ENCODE results near the gene RBM23.

RBM23 gene

GRCh38 chr14:22887260-22887989 is 31.5 kb downstream of the RBM23 start:
- in situ Hi-C loops (cut with MboI; ENCODE audit: low sequenced_read_pairs): no loop called here

- in situ Hi-C loops (cut with MboI; ENCODE audit: low sequenced_read_pairs): no loop called here
Observed at GRCh38 chr14:22886500-22887259, 32.3 kb downstream of the RBM23 start.

GRCh38 chr14:22885975-22886374 is 33.0 kb downstream of the RBM23 start:
- in situ Hi-C loops (cut with MboI; ENCODE audit: low sequenced_read_pairs): no loop called here

- in situ Hi-C loops (cut with MboI; ENCODE audit: low sequenced_read_pairs): no loop called here
Observed at GRCh38 chr14:22884738-22885523, 34.0 kb downstream of the RBM23 start.

GRCh38 chr14:22884076-22884737 is 34.7 kb downstream of the RBM23 start:
- in situ Hi-C loops (cut with MboI; ENCODE audit: low sequenced_read_pairs): no loop called here

- in situ Hi-C loops (cut with MboI; ENCODE audit: low sequenced_read_pairs): no loop called here
Observed at GRCh38 chr14:22883173-22883976, 35.6 kb downstream of the RBM23 start, which contains the start of gene REM2. REM2 (plus strand) TSS chr14:22883222; CDS start chr14:22883288, 66 bp downstream.

GRCh38 chr14:22882529-22883172 is 36.3 kb downstream of the RBM23 start:
- in situ Hi-C loops (cut with MboI; ENCODE audit: low sequenced_read_pairs): no loop called here

- in situ Hi-C loops (cut with MboI; ENCODE audit: low sequenced_read_pairs): no loop called here
Observed at GRCh38 chr14:22882064-22882463, 36.9 kb downstream of the RBM23 start.

GRCh38 chr14:22878271-22879246 is 40.4 kb downstream of the RBM23 start:
- in situ Hi-C loops (cut with MboI; ENCODE audit: low sequenced_read_pairs): no loop called here

GRCh38 chr14:22877000-22877501 is 41.9 kb downstream of the RBM23 start:
- in situ Hi-C loops (cut with MboI; ENCODE audit: low sequenced_read_pairs): no loop called here

- in situ Hi-C loops (cut with MboI; ENCODE audit: low sequenced_read_pairs): no loop called here
Observed at GRCh38 chr14:22875748-22876319, 43.1 kb downstream of the RBM23 start.

GRCh38 chr14:22875003-22875747 is 43.8 kb downstream of the RBM23 start:
- in situ Hi-C loops (cut with MboI; ENCODE audit: low sequenced_read_pairs): no loop called here

GRCh38 chr14:22872833-22873520 is 46.0 kb downstream of the RBM23 start:
- in situ Hi-C loops (cut with MboI; ENCODE audit: low sequenced_read_pairs): no loop called here

- in situ Hi-C loops (cut with MboI; ENCODE audit: low sequenced_read_pairs): no loop called here
Observed at GRCh38 chr14:22872033-22872832, 46.7 kb downstream of the RBM23 start.

- in situ Hi-C loops (cut with MboI; ENCODE audit: low sequenced_read_pairs): no loop called here
Observed at GRCh38 chr14:22871224-22872032, 47.5 kb downstream of the RBM23 start, which contains the start of gene LRP10. LRP10 (plus strand) TSS chr14:22871740; CDS start chr14:22872304, 564 bp downstream.
